ENCODE results near the gene NRBP1.

Gene NRBP1

GRCh38 chr2:27471961-27472360 lies 43.5 kb downstream of the NRBP1 start:
- H3K27ac ChIP-seq, result no peak overlapping the region
- no peak for TF ChIP-seq CTCF (conservative IDR thresholded peaks at IDR 0.05)

GRCh38 chr2:27485496-27485895 lies 57.1 kb downstream of the NRBP1 start:
- no peak overlapping the region for H3K27ac ChIP-seq

GRCh38 chr2:27489118-27489497 lies 60.7 kb downstream of the NRBP1 start:
- TF ChIP-seq CTCF (conservative IDR thresholded peaks at IDR 0.05), result no peak
- peak overlapping the region; percentile 71 for H3K27ac ChIP-seq

More at GRCh38 chr2:27485496-27485895, 57.1 kb downstream of the NRBP1 start:
- TF ChIP-seq CTCF (conservative IDR thresholded peaks at IDR 0.05), result no peak

- TF ChIP-seq CTCF (conservative IDR thresholded peaks at IDR 0.05), result no peak
- peak within 1 kb of the TSS; percentile 71 for H3K27ac ChIP-seq
These were observed 61.3 kb downstream of the NRBP1 start, which contains the start of gene IFT172 for GRCh38 chr2:27489498-27490397. TSS of gene IFT172 (minus strand) at chr2:27489743. CDS start at chr2:27489653, 90 bp downstream.
